Renal cortical epithelial cell (primary cell): ENCODE data around the gene SLC22A13. TPM values are rescaled to one million over a fixed set of nuclear protein-coding genes. Genes with fewer than 3 reads are reported as not detected.
A peak's percentile ranks its signal among the peaks of the same experiment; 100 is the strongest.
"Not testable (repeated sequence)": the region's sequence is repeated elsewhere in the genome, so short reads cannot be mapped to it uniquely, and the experiment has no call there.

Experiments
- DNase-seq: peaks from one replicate; pipeline ENCODE4 v3.0.0-alpha.2; 2011; ENCODE audit warnings: low read depth
- total RNA-seq: library from RNA; depleted of rRNA; stranded (reverse); fragments of >200 nt; gene quantifications from 2 replicates; pipeline ENCODE4 v1.2.3, GENCODE V29; 2014

Gene SLC22A13
- total RNA-seq, 1 donor from 2014 or later = 0.25 TPM

DNA sequence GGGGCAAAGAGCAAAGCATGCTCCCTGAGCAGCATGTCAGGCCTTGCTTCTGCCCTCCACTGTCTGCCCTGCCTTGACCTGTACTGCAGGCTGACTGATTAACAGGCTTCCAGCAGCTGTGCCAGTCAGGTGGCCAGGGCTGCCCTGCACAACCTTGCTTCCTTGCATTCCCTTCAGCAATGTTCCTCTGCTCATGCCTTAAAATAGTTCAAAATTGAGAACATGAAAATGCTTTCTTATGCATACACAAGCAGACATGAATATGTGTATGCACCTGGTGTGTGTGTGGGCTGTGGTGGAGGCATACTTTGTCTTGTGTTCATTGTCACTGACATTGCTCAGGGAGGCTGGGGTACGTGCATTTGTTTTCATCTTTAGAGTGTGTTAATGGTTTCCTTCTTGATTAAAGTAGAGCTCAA, 1.2 kb upstream of the SLC22A13 start:
- DNase-seq = peak; percentile 38

DNA sequence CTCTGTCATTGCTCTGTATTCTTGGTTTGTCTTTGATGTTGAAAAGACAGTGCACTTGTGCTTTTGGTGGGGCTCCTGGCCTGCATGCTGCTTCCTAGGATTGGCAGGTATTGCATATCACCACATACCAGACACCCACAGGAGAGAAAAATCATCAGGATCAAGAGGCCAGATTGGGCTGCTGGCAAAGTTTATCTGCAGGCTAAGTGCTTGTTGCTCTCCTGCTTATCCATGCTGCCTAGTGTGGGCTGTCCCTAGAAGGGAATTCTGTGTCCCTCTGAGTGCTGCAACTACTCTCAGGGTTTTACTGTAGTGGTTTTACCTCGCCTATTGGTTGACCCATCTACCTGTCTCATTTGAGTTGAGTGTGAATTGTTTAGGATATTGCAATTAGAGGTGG, 833 bp upstream of the SLC22A13 start:
- no peak for DNase-seq

DNA sequence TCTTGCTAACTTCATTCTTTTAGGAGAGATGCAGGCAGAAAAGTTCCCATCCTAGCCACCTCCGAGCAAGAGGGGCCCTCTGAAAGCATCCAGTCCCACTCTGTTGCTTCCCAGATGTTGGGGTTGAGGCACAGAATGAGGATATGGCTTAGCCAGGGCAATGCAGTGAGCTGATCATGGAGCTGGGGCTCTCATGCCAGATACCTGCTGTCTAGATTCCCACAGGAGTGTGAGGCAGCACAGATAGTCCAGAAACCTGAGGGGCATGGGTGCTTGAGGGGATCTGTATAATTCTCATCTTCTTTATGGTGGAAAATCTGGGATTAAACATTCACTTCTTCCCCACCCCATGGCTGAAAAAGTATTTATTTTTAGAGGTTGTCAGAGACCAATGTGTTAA, 1.2 kb downstream of the SLC22A13 start:
- no peak for DNase-seq

DNA sequence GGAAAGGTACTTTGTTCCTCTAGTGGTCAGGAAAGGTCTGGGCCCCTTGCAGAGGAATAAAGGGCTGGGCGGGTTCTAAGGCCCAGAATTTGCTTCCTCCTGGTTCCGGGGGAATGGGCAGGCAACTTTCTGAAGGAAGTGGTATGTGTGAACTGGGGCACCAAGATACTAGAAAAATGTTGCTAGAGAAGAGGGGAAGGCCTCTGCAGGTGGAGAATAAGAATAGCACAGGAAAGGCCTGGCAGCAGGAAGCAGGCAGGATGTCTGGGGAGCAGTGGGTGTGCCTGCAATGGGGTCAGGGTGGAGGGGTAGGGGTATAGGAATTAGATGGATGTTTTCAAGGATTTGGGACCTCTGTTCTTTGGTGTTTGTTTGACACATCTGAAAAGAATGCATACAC, 2.0 kb downstream of the SLC22A13 start:
- DNase-seq = no peak

DNA sequence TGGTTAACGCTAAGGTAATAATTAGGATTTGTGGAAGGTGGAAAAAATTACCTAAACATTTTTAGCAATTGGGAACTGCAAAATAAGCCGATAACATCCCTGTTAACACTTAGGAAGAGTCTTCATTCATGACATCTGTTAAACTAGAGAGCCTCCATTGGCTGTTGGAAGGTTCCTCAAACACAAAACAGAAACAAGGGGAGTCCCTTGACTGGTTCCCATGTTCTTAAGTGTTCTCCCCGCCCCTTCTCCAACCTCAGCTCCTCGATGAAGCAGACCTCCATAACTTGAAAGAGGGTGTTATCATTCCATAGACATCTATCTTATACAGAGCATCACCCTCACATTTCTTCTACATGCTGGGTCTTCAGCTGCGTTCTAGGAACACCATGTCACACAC, 2.5 kb downstream of the SLC22A13 start:
- no peak for DNase-seq

DNA sequence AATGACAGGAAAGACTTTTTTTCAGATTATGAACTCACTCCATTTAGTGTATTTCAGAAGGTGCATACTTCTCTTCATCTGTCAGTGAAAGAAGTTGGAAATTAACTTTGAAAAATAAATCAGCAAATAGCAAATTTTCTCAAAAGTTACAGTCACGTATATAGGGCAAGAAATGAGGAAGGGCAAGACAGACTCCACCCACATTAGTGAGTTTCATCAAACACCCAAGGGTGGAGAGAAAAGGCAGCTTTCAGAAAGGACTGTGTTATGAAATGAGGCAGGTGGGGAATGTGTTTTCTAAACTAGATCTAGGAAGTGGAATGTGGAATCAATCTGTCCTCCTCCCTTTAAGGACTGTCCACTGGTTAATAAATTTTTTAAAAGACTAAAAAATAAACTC, 2.9 kb downstream of the SLC22A13 start:
- no peak for DNase-seq

DNA sequence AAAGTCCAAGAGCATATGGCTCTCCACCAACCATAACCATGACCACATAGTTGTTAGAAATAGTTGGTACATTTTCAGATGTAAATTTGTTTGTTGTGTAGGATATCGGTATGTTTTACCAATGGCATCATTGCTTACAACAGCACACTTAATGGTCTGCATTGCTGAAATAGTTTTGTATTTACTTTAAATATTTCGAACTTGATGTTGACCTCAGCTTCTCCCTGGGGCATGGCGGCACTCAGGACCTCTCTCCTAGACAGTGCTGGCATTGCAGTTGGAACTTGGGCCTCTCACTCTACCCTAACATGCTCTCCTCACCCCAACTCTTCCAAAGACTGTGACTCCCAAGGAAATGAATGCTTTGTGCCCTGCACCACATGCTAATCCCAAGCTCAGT, 5.0 kb downstream of the SLC22A13 start:
- DNase-seq = no peak

DNA sequence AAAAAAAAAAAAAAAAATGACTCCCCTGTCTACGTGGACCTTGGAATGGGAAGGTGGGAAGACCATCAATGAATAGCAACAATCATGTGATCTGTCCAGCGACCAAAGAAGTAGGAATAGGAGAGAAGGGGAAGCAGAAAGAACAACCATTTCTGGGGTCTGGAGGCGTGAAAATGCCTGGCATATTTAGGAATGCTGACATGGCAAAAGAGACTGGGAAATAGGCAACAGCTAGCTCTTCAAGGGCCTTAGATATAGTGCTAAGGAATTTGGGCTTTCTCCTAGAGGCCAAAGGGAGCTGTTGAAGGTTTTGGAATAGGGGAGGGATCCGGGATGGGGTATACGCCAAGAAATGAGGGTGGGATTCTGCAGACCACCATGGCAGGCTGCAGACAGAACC, 5.9 kb downstream of the SLC22A13 start:
- no peak for DNase-seq

DNA sequence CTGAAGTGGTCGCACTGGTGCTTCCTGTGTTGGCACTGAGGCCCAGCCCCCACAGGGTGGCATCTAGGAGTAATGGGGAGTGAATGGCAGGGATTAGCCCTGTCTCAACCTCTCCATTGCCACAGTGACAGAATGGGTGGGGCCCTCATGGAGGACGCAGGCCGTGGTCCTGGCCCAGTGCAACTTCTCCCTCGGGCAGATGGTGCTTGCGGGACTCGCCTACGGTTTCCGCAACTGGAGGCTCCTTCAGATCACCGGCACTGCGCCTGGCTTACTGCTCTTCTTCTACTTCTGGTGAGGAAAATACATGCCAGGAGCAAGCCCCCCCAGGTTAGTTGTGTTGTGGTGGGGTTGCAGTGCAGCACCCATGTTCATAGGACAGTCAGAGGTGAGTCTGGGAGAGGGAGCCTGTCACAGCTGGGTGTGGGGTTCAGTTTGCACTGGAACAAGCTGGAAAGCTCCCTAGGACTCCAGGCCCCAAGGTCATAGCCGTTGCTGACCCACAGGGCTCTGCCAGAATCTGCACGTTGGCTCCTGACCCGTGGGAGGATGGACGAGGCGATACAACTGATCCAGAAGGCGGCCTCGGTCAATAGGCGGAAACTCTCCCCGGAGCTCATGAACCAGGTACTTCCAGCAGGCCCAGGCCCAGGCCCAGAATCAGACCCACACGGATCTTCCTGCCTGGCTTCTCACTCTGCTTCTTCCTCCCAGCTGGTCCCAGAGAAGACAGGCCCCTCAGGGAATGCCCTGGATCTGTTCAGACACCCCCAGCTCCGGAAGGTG, 9.4 kb downstream of the SLC22A13 start:
- DNase-seq = no peak

DNA sequence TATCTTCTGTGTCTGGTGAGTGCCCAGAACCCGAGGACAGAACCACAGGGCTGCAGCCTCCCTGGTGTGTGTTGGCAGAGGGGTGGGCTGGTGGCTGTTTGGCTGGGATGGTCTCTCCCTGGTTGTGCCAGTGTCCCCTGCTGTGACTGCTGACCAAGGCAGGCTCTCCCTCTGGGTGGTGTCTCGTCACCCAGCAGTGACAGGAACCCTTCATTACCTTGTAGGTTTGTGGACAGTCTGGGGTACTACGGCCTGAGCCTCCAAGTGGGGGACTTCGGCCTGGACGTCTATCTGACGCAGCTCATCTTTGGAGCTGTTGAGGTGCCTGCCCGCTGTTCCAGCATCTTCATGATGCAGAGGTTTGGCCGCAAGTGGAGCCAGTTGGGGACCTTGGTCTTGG, 10.0 kb downstream of the SLC22A13 start:
- no peak for DNase-seq

DNA sequence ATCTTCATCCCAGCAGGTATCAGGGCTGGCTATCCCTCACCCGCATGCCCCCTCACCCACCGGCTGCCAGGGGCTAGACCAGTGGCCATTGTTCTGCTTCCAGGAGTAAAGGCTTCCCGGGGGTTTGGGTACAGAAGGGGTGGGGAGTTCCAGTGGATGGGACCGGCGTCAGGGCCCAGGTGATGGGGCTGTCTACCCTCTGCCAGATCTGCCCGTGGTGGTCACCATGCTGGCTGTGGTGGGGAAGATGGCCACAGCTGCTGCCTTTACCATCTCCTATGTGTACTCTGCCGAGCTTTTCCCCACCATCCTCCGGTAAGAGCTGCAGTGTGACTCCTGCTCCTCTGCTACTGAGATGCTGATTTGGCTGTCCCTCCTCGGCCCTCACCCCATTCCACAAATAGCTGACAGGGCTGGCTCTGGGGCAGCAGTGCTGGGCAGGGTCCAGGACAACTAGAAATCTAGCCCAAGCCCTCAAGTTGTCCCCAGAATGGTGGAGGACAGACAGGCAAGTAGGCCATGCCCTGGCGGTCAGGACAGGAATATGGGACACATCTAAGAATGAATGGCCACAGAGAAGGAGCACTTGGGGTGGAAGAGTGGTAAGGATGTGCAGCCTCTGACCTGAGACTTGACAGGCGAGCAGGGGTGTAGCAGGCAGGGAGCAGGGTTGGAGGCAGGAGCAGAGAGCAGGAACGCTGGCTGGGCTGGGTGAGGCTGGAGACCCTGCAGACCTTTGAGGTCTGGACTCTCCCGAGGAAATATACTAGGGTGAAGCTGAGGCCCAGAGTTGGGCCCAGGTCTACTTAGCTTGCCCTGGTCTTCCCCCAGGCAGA, 10.7 kb downstream of the SLC22A13 start:
- DNase-seq = no peak

DNA sequence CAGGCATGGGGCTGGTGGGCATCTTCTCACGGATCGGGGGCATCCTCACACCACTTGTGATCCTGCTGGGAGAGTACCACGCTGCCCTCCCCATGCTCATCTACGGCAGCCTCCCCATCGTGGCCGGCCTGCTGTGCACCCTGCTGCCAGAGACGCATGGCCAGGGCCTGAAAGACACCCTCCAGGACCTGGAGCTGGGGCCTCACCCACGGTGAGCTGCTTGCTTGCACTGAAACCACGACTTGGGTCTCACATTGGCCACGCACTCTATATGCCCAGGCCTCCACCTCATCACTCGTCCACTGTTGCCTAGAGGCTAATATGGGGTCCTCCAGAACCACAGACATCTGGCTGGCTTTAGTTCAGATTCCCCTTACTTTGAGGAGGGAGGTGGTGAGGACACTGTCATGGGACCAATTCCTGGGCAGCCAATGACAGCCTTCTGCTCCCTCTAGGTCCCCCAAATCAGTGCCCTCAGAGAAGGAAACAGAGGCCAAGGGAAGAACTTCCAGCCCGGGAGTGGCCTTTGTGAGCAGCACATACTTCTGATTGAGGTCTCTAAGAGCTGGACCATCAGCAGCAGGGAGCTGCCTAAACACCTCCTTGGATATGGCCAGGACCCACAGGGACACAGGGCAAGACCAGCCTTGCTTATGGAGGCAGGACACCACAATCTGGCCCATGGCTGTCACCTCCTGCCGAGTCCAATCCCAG, 11.5 kb downstream of the SLC22A13 start:
- no peak for DNase-seq

DNA sequence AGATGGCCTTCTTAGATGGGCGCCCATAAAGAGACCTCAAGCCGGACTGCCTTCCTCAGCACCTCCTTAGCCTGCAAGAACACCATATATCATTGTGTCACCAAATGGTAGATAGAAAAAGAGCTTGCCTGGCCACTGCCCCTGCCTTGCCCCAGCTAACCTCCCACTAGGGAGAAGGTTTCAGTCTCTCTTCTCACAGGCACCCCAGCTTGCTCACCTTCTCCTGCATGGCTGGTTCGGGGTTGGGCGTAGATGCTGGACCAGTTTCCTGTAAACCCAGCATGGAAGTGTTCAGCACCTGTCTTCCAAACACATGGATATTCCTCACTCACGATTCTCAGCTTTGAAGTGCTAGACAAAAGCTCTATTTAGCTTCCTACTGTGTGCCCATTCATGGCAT, 13.2 kb downstream of the SLC22A13 start:
- no peak for DNase-seq

DNA sequence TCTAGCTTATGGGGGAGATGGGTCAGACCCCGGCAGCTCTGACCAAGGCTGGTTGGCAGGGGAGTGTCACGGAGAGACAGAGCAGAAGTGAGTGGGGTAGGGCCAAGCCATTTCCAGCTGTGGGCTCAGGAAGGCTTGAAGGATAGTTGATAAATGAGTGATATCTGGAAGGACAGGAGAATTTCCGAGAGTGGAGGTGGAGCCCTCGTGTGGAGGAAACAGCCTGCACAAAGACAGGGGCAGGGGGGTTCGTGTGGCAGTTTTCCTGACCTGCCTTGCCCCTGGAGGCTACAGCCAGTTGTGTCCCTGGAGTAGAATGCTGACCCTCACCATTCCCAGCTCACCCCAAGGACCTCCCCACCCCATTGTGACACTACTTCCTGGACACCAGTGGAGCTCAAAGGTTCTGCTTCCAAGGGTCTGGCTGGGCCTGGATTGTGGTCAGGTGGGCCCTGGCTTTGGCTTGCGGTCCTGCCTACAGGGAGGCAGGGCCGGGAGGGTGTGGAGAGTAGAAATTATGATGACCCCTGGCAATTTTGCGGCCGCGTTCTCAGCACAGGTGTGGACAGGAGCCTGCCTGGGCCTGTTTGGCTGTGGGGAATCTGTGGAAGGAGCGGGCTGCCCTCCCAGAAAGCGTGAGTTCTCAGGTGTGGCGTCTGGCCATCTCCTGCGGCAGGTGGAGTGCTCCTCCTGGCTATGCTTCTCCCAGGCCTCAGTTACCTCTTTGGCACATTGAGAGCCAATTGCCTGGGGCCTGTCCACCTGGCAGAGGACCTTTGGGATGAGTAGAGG, 16.5 kb downstream of the SLC22A13 start, which contains the start of gene SLC22A14:
Gene SLC22A14, plus strand, starts transcription at position 400 of the 792 bp plus-strand sequence. CDS start 23,733 bp downstream, outside the sequence.
- no peak for DNase-seq

DNA sequence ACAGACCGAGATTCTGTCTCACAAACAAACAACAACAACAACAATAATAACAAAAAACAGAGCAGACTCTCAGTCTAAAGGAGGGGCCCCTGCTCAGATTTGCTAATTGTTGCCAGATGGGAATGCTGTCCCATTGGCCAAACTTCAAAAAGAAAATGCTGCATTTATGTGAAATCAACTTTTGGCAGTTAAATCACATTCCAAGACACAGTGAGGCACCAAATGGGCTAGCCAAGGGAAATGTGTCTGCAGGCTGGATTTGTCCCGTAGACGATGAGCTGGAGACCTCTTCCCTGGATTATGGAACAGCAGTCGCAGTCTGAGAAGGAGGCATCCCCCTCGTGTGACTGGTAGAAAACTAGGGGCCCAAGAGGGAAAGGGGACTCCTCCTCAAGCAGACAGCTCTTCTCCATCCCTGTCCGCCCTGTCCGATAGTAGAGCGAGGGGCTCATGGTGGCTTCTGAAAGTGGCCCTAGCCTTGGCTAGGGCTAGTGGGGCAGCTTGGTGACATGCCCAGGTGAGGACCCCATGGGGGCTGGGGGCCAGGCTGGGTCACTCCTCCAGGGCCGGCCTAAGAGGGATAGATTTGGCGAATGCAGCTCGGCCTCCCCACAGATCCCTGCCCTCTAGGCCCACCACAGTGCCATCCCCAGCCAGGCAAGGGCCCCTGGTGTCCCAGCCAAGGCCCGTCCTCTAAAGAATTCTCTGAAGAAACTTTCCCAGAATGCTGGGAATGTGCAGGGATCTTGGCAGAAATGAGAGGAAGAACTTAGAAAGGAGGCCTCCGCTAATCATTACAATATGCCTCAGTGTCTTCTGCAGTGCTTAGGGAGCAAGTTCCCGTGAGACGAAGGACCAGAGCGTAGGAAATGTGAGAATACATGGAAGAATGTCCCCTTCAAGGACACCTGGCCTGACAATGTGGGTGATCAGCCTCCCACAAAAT, 18.5 kb downstream of the SLC22A13 start:
- DNase-seq = no peak

DNA sequence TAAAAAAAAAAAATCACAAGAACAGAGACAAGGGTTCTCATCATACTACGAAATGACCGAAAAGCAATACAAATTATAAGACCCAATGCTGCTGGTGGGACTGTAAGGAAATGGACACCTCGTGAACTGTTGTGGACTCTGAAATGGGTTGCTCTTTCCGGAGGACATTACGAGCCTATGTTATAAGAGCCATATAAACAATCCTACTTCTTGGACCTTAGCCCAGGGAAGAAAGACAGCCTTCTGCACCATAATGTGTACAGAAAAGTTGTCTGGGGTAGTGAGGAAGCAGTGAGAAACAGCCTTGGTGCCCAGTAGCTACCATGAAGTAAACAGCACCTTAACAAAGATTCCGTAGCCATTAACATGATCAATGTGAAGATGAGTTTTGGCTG, 19.1 kb downstream of the SLC22A13 start:
- no peak for DNase-seq

DNA sequence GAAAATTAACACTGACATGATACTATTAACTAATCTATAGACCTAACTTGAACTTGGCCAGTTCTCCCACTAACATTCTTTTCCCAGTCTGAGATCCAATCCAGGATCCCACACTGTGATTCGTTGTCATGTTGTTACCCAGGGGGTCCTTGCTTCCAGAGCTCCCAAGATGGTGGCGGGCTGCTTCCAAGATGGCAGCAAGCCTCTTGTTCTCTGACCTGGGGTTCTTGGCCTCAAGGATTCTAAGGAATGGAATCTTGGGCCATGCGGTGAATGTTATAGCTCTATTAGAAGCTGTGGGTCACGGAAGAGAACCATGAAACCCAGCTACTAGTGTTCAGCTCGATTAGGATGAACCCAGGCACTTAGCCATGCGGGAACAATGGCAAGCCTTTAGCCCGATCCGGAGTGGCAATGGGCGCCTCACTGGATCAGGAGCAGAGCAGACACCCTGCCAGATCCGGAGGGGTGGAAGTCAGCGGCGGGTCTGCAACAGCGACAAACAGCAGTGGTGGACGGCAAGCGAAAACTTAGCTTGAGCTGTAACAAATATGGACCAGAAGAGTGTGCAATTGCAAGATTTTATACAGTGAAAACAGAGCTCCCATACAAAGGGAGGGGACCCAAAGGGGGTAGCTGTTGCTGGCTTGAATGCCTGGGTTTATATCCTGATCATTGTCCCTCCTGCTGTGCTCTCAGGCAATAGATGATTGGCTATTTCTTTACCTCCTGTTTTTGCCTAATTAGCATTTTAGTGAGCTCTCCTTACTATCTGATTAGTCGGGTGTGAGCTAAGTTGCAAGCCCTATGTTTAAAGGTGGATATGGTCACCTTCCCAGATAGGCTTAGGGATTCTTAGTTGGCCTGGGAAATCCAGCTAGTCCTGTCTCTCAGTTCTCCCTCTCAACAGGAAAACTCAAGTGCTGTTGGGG, 23.9 kb downstream of the SLC22A13 start:
- DNase-seq = not testable (repeated sequence)

DNA sequence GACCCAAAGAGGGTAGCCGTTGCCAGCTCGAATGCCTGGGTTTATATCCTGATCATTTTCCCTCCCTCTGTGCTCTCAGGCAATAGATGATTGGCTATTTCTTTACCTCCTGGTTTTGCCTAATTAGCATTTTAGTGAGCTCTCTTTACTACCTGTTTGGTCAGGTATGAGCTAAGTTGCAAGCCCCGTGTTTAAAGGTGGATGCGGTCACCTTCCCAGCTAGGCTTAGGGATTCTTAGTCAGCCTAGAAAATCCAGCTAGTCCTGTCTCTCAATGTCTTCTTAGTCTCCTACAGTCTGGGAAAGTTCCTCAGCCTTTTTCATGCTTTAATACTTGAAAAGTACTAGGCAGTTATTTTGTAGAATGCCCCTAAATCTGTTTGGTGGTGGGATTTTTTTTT, 31.4 kb downstream of the SLC22A13 start:
- not testable (repeated sequence) for DNase-seq

DNA sequence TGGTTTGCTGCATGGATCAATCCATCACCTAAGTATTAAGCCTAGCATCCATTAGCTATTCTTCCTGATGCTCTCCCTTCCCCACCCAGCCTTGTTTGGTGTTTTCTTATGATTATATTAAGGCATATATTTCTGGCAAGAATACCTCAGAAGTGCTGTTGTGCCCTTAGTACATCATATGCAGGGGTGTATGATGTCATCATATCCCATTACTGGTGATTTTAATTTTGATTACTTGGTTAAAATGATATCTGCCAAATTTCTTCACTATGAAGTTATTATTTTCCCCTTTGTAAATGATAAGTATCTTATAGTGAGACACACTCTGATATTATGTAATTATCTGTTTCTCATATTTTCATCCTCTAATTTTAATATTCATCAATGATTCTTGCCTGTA, 31.9 kb downstream of the SLC22A13 start:
- no peak for DNase-seq
